HG02642 (cell line): Measurements from ENCODE around the gene IPCEF1.

Experiments used
- ATAC-seq: cut with Tn5 transposase; IDR thresholded peaks from one replicate; pipeline ENCODE4 v1.9.1; 2021; ENCODE audit warnings: mild to moderate bottlenecking; ENCODE audit not compliant: unreplicated experiment, poor library complexity

Gene IPCEF1

GRCh38 chr6:154298297-154298696 lies 58.3 kb downstream of the IPCEF1 start:
- ATAC-seq: peak; percentile 39

GRCh38 chr6:154297721-154298120 lies 58.9 kb downstream of the IPCEF1 start:
- no peak for ATAC-seq

GRCh38 chr6:154297210-154297609 lies 59.4 kb downstream of the IPCEF1 start:
- ATAC-seq: no peak

GRCh38 chr6:154295733-154296132 lies 60.9 kb downstream of the IPCEF1 start:
- ATAC-seq: no peak

- no peak for ATAC-seq
These were observed 63.6 kb downstream of the IPCEF1 start for GRCh38 chr6:154292855-154293519.

GRCh38 chr6:154292066-154292465 lies 64.5 kb downstream of the IPCEF1 start:
- ATAC-seq: no peak

- ATAC-seq: no peak
These were observed 66.6 kb downstream of the IPCEF1 start for GRCh38 chr6:154289818-154290508.

GRCh38 chr6:154285826-154286225 lies 70.8 kb downstream of the IPCEF1 start:
- ATAC-seq: no peak

- ATAC-seq: no peak
These were observed 72.2 kb downstream of the IPCEF1 start for GRCh38 chr6:154284313-154284853.

- no peak for ATAC-seq
These were observed 76.1 kb downstream of the IPCEF1 start for GRCh38 chr6:154280521-154280920.

GRCh38 chr6:154277629-154278017 lies 79.0 kb downstream of the IPCEF1 start:
- ATAC-seq: peak; percentile 39

GRCh38 chr6:154276810-154277628 lies 79.6 kb downstream of the IPCEF1 start:
- peak; percentile 59 for ATAC-seq

- ATAC-seq: no peak
These were observed 82.4 kb downstream of the IPCEF1 start for GRCh38 chr6:154274168-154274567.

- ATAC-seq: peak; percentile 4
These were observed 88.1 kb downstream of the IPCEF1 start for GRCh38 chr6:154268486-154268885.

- peak; percentile 61 for ATAC-seq
These were observed 89.0 kb downstream of the IPCEF1 start for GRCh38 chr6:154267508-154268106.

GRCh38 chr6:154266560-154267099 lies 90.0 kb downstream of the IPCEF1 start:
- no peak for ATAC-seq

GRCh38 chr6:154261688-154262397 lies 94.8 kb downstream of the IPCEF1 start:
- ATAC-seq: peak; percentile 31

- ATAC-seq: peak; percentile 85
These were observed 98.4 kb downstream of the IPCEF1 start for GRCh38 chr6:154258064-154258757.

GRCh38 chr6:154257067-154257466 lies 99.5 kb downstream of the IPCEF1 start:
- ATAC-seq: no peak
